IPS-18a (cell line): Measurements from ENCODE around the gene IDI1.

Experiments
- H3K27ac ChIP-seq: one replicate; pipeline ENCODE4 v1.5.1; 2013; ENCODE audit warnings: low read length
- H3K27me3 ChIP-seq: one replicate; pipeline ENCODE4 v1.6.1; 2013; ENCODE audit warnings: mild to moderate bottlenecking, low read length; ENCODE audit not compliant: control insufficient read depth, insufficient read depth
- H3K36me3 ChIP-seq: one replicate; pipeline ENCODE4 v1.6.1; 2013; ENCODE audit warnings: low read depth, low read length; ENCODE audit not compliant: control insufficient read depth
- H3K4me1 ChIP-seq: one replicate; pipeline ENCODE4 v1.6.1; 2013; ENCODE audit warnings: low read depth, low read length; ENCODE audit not compliant: control insufficient read depth
- H3K4me3 ChIP-seq: one replicate; pipeline ENCODE4 v1.5.1; 2013; ENCODE audit warnings: low read length
- H3K9ac ChIP-seq: one replicate; pipeline ENCODE4 v1.6.1; 2013; ENCODE audit warnings: mild to moderate bottlenecking, low read length, moderate library complexity
- H3K9me3 ChIP-seq: one replicate; pipeline ENCODE4 v1.6.1; 2013; ENCODE audit warnings: low read depth, low read length; ENCODE audit not compliant: control insufficient read depth

Gene IDI1

DNA sequence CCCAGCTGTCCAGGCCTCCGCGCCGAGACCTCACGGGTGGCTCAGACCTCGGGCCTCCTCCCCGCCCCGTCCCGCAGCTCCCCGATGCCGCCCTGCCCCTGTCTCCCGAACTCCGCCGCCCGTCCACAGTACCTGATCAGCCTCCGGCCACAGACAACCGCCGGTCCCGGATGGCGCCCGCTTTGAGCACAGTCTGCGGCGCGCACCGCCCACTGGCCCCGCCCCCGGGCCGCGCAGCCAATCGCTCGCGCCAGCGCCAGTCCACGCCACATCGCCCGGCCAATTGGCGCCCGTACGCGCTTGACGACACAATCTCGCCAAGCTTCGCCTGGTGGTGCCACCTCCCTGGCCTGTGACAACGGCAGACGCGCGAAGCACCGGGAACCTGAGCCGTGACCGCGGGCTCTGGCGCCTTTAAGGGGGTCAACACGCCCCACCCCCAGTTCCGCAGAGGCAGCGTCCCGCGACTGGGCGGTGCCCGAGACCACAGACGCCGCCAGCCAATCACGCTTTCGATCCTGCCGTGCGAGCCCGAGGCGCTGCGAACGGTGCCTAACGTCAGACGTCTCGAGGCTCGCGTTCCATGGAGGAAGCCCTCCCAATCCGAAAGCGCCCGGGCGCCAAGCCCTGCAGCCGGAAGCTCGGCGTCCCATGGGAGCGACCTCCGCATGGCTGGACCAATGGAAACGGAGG is at the start of gene IDI1:
Gene IDI1, minus strand, starts transcription at position 388 of the 693 bp plus-strand sequence. Its CDS starts 116 bp downstream, at position 272.
- H3K9me3 ChIP-seq, result no peaks in the 10 kb centered on the region
- peak within 1 kb of the TSS; percentile 76 for H3K27ac ChIP-seq
- H3K9ac ChIP-seq, result peak within 1 kb of the TSS; percentile 85
- H3K36me3 ChIP-seq, result peaks cover 35% of the 10 kb centered on the region
- no peaks in the 10 kb centered on the region for H3K27me3 ChIP-seq
- H3K4me3 ChIP-seq, result peak within 1 kb of the TSS; percentile 99
- peaks cover 8% of the 10 kb centered on the region for H3K4me1 ChIP-seq

DNA sequence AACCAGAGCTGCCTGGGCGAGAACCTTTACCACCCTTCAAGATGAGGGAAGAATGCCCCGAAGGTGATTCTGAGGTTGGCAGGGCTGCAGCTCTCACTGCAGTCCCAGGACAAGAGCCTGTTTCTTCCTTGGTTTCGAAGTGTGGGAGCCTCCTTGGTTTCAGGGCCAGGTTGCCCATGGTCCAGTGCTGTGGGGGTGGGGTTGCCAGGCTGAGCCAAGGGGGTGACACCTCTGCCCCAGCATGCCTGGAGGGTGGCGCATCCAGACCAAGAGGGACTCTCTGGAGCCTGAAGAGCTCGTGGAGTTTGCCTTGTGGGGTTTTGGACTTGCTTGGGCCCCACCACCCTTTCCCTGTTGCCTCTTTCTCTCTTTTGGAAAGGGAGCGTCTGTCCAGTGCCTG is 48.5 kb upstream of the IDI1 start:
- Histone ChIP-seq H3K4me1 (no peaks in the 10 kb centered on the region), H3K4me3 (no peak overlapping the region), H3K27ac (no peak overlapping the region), H3K27me3 (no peaks in the 10 kb centered on the region), H3K9ac (no peak overlapping the region), H3K36me3 (peaks cover 16% of the 10 kb centered on the region), H3K9me3 (no peaks in the 10 kb centered on the region)

DNA sequence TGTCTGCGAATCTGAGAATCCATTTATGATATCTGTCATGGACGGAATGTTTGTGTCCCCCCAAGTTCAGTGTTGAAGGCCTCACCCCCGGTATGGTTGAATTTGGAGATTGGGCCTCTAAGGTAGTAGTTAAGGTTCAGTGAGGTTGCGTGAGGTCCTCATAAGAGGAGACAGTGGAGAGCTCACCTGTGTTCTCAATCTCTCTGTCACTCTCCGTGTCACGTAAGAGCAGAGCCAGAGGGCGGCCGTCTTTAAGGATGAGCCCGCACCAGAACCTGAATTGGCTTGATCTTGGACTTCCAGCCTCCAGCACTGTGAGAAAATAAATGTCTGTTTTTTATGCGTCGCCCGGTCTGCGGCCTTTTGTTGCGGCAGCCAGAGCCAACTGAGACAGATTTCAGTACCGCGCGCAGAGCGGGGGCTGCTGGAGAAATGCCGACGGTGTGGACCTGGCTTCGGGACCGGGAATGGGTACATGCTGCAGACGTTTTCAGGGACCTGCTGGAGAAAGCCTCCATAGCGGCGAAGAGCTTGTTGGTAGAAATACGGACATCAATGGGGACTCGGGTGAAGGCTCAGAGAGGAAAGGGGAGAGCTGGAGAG is 47.5 kb upstream of the IDI1 start:
- Histone ChIP-seq H3K36me3 (peaks cover 16% of the 10 kb centered on the region), H3K4me1 (no peaks in the 10 kb centered on the region), H3K4me3 (no peak overlapping the region), H3K27ac (no peak overlapping the region), H3K27me3 (no peaks in the 10 kb centered on the region), H3K9ac (no peak overlapping the region), H3K9me3 (no peaks in the 10 kb centered on the region)

GRCh38 chr10:1095498-1095897 is 46.6 kb upstream of the IDI1 start:
- no peaks in the 10 kb centered on the region for H3K4me1 ChIP-seq
- peaks cover 22% of the 10 kb centered on the region for H3K36me3 ChIP-seq
- H3K27ac ChIP-seq, result no peak overlapping the region

DNA sequence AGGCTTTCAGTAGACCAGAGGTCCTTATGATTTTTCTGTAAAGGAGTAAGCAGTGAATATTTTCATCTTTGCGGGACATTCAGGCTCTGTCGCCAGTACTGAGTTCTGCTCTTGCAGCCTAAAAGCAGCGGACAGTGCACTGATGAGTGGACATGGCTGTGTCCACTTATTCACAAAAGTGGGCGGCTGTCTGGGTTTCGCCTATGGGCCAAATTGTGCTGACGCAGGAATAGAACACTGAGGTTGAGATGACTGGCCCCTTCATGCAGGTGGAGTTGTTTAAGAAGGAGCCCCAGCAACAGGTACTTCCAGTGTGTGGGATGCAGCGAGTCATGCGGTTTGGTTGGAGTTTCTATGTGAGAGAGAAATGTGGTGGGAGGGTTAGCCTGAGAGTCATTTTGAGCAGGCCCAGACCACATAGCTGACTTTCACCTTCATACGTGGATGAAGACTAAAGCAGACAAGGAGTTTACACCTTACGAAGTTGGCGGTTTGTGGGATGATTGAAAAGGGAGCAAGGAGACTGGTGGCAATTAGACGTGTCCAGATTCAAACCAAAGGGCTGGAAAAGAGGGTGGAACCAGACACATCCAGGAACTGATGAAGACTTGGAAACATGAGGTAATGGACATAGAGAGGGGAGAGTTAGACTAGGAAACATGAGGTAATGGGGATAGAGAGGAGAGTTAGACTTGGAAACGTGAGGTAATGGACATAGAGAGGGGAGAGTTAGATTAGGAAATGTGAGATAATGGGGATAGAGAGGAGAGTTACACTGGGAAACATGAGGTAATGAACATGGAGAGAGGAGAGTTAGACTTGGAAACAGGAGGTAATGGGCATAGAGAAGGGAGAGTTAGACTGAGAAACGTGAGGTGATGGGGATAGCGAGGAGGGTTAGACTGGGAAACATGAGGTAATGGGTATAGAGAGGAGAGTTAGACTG is 45.5 kb upstream of the IDI1 start:
- Histone ChIP-seq H3K9me3 (no peaks in the 10 kb centered on the region), H3K4me3 (no peak overlapping the region), H3K4me1 (no peaks in the 10 kb centered on the region), H3K27ac (no peak overlapping the region), H3K9ac (no peak overlapping the region), H3K36me3 (peaks cover 26% of the 10 kb centered on the region), H3K27me3 (no peaks in the 10 kb centered on the region)

More at GRCh38 chr10:1095498-1095897, 46.6 kb upstream of the IDI1 start:
- Histone ChIP-seq H3K27me3 (no peaks in the 10 kb centered on the region), H3K9ac (no peak overlapping the region), H3K9me3 (no peaks in the 10 kb centered on the region), H3K4me3 (no peak overlapping the region)

- Histone ChIP-seq H3K9me3 (no peaks in the 10 kb centered on the region), H3K9ac (no peak overlapping the region), H3K27me3 (no peaks in the 10 kb centered on the region), H3K4me1 (no peaks in the 10 kb centered on the region), H3K36me3 (peaks cover 23% of the 10 kb centered on the region), H3K27ac (no peak overlapping the region), H3K4me3 (no peak overlapping the region)
These were observed 44.8 kb upstream of the IDI1 start for GRCh38 chr10:1093696-1094095.

DNA sequence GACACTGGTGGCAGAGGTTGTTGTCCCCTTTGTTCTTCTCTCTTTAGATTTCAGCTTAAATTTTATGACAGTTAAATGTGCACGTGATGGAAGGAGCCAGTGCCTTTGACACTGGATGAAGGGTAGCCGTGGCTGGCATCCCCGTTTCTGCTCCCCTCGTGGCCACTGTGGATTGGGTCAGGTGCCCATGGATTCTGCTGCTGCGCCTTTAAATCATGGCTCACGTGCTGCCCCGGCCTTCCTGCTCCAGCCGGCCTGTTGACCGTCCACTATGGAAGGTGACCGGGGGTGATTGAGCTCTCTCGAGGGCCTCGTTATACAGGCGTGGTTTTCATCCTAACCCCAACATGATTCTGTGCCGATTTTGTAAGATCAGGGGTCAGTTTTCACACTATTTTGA is 41.8 kb upstream of the IDI1 start:
- H3K9ac ChIP-seq, result no peak overlapping the region
- no peaks in the 10 kb centered on the region for H3K4me1 ChIP-seq
- no peaks in the 10 kb centered on the region for H3K27me3 ChIP-seq
- peaks cover 18% of the 10 kb centered on the region for H3K36me3 ChIP-seq
- H3K27ac ChIP-seq, result no peak overlapping the region
- H3K4me3 ChIP-seq, result no peak overlapping the region
- no peaks in the 10 kb centered on the region for H3K9me3 ChIP-seq

GRCh38 chr10:1089017-1089689 is 40.2 kb upstream of the IDI1 start:
- H3K9ac ChIP-seq, result no peak overlapping the region
- H3K36me3 ChIP-seq, result peaks cover 22% of the 10 kb centered on the region
- no peaks in the 10 kb centered on the region for H3K9me3 ChIP-seq
- H3K4me1 ChIP-seq, result no peaks in the 10 kb centered on the region
- H3K27me3 ChIP-seq, result no peaks in the 10 kb centered on the region
- H3K4me3 ChIP-seq, result no peak overlapping the region
- no peak overlapping the region for H3K27ac ChIP-seq

DNA sequence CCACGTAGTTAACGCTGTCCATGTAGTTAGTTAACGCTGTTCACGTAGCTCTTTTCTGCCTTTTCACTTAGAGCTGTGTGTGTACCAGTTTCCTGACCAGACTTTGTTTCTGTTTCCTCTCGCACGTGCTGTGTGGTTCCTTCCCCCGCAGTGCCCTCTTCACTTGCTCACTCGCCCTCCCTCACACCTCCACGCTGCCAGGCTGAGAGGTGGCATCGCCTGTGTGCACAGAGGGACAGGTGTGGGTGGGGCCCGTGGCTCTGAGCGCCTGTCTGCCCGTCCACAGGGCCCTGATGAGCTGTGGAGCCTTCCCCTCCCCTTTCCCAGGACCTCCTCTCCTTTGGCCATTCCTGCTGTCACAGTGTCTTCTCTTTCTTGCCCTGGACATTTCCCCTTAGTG is 37.9 kb upstream of the IDI1 start:
- no peaks in the 10 kb centered on the region for H3K9me3 ChIP-seq
- no peak overlapping the region for H3K4me3 ChIP-seq
- no peaks in the 10 kb centered on the region for H3K4me1 ChIP-seq
- no peak overlapping the region for H3K27ac ChIP-seq
- no peak overlapping the region for H3K9ac ChIP-seq
- H3K36me3 ChIP-seq, result peaks cover 25% of the 10 kb centered on the region
- no peaks in the 10 kb centered on the region for H3K27me3 ChIP-seq

DNA sequence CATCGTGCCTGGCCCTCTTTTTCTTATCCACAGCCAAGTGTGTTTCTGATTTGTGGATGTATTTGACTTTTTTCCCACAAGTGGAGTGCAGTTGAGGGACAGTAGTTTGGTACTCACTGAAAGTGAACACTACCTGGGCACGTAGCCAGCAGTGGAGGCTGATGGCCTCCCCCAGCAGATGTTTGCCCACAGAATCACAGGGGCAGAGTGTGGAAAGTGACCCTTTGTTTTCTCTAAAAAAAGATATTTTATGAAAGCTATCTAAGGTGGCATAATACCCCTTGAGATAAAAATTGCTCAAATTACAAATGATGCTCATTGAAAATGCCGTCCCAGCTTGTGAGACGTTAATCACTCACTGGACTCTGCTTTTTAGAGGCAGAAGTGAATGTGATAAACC is 36.3 kb upstream of the IDI1 start:
- Histone ChIP-seq H3K27me3 (no peaks in the 10 kb centered on the region), H3K27ac (no peak overlapping the region), H3K4me3 (no peak overlapping the region), H3K9ac (no peak overlapping the region), H3K9me3 (no peaks in the 10 kb centered on the region), H3K36me3 (peaks cover 22% of the 10 kb centered on the region), H3K4me1 (no peaks in the 10 kb centered on the region)
